Mesenteric fat pad (tissue), 1 donor: ENCODE data around the gene NYNRIN. TPM values are rescaled to one million over a fixed set of nuclear protein-coding genes. Genes with fewer than 3 reads are reported as not detected.

Source experiments
- DNase-seq: peaks from one replicate; pipeline ENCODE4 v3.0.0-alpha.2; 2020; ENCODE audit warnings: low spot score
- total RNA-seq: library from RNA; stranded (reverse); fragmentation: NEBNext Ultra II Directional; extraction: Animal tissue kit (Norgen Biotek cat#: 25700); gene quantifications from one replicate; pipeline ENCODE4 v1.2.1, GENCODE V29; 2021
- donor health status: DM: yes; HTN: yes; CAD: no.

Gene NYNRIN
- total RNA-seq, 1 donor from 2014 or later = 11.7 TPM

DNA sequence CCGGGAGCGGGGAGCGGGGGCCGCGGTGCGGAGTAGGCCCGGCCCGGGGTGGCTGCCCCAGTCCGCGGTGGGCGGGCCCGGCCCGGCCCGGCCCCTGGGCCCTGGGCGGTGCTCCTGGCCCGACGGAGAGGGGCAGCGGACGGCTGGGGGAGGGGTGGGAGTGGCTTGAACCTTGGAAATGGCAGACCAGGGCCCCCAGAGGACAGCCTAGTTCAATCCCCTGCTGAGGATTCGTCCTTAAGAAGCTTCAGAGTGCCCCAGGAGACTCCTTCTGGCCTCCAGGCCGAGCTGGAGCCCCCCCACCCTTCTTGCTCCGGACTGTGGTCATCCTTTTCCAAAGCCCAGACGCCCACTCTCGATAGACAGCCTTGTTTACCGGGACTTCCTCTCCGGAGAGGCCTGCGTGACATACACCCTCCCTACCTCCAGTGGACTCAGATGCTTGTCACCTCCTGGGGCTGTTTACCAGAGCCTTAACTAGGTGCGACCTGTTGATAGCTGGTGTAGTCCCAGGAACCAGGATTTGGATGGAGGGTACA is 31.4 kb downstream of the NYNRIN start:
- DNase-seq = no peak

DNA sequence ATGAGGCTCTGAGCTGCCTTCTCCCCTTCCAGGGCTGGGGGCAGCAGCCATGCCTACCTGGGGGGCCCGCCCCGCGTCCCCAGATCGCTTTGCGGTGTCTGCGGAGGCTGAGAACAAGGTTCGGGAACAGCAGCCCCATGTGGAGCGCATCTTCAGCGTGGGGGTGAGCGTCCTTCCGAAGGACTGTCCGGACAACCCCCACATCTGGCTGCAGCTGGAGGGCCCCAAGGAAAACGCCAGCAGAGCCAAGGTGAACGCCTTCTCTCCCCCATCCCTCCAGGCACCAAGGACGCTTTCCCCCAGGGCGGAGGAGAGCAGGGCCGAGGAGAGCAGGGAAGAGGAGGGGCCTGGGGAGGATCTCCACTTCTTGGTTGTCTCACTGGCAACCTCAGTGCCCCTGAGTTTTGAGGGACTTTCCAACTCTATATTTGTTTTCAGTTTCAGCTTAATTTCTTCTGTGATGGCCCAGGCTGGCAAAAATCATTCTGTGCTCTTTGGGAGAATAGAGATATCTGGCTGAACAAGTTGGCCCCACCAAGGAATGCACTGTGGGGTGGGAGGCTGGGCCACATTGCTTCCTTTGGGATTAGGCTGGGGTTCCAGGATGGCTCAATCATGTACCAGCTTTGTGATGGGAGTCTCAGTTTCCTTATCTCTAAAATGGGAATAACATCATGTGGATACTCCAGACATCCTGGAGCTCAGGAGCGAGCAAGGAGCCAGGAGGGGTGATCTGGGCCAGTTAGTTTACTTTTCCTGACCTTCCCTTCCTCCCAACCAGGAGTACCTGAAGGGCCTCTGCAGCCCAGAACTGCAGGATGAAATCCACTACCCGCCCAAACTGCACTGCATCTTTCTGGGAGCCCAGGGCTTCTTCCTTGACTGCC is 32.1 kb downstream of the NYNRIN start:
- DNase-seq = no peak

DNA sequence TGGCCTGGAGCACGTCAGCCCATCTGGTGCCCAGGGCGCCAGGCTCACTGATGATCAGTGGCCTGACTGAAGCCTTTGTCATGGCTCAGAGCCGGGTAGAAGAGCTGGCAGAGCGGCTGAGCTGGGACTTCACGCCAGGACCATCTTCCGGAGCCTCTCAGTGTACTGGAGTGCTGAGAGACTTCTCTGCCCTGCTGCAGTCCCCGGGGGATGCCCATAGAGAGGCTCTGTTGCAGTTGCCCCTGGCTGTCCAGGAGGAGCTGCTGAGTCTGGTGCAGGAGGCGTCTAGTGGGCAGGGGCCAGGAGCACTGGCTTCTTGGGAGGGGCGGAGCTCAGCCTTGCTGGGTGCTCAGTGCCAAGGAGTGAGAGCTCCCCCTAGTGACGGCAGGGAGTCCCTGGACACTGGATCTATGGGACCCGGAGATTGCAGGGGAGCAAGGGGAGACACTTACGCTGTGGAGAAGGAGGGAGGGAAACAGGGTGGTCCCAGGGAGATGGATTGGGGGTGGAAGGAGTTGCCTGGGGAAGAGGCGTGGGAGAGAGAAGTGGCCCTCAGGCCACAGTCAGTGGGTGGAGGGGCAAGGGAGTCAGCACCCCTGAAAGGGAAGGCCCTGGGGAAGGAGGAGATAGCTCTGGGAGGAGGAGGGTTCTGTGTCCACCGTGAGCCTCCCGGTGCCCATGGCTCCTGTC is 32.9 kb downstream of the NYNRIN start:
- no peak for DNase-seq

DNA sequence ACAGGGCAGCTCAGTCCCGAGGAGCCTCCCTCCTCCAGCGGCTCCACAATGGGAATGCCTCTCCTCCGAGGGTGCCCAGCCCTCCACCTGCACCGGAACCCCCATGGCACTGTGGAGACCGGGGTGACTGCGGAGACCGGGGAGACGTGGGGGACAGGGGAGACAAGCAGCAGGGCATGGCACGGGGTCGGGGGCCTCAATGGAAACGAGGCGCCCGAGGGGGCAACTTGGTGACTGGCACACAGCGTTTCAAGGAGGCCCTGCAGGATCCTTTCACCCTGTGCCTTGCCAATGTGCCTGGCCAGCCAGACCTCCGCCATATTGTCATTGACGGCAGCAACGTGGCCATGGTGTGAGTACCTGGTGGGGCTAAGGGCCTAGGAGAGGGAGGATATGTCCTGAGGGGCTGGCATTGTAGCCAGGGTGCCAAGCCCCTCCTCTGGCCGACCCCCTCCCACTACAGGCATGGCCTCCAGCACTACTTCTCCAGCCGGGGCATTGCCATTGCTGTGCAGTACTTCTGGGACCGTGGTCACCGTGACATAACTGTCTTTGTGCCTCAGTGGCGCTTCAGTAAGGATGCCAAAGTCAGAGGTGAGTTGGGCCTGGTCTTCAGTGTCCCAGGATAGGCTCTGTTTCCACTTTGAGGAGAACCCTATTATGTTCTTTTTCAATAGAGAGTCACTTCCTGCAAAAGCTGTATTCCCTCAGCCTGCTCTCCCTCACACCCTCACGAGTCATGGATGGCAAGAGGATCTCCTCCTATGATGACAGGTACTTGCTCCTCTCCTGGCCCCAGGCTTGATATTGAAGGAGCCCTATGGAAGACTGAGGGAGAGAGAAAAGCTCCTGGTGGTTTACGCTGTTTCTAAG is 33.7 kb downstream of the NYNRIN start:
- no peak for DNase-seq

DNA sequence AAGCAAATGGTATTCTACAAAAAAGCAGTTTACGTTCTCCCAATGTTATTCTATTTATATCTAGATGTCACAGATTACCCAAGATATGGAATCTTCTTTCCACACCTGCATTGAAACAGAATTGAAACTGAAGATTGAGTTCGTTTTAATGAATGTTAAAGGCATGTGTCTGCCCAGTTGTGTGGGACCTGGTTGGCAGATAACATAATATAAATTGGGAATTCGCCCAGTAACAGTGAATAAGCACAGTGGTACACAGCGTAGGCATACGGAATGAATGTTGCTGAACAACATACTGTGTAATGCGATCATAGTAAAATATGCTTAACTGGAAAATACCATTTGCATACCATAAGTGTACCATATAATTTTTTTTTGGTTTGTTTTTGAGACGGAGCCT is 35.2 kb downstream of the NYNRIN start:
- no peak for DNase-seq

DNA sequence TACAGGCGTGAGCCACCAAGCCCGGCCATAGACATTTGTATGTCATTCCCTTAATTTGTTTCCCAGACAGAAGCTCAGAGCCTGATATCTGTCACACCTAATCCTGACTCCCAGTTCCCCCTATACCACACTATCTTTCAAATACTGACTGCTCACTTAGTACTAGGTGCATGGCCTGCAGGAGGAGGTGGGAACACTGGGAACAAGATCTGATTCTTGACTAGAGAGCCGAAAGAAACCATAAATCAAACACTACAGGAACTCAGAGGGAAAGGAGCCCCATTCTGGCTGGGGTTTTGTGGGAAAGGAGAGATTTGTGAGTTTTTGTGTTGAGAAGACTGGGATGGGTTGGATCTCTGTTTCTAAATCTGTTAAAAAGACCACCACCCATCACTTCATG is 35.9 kb downstream of the NYNRIN start:
- DNase-seq = no peak

DNA sequence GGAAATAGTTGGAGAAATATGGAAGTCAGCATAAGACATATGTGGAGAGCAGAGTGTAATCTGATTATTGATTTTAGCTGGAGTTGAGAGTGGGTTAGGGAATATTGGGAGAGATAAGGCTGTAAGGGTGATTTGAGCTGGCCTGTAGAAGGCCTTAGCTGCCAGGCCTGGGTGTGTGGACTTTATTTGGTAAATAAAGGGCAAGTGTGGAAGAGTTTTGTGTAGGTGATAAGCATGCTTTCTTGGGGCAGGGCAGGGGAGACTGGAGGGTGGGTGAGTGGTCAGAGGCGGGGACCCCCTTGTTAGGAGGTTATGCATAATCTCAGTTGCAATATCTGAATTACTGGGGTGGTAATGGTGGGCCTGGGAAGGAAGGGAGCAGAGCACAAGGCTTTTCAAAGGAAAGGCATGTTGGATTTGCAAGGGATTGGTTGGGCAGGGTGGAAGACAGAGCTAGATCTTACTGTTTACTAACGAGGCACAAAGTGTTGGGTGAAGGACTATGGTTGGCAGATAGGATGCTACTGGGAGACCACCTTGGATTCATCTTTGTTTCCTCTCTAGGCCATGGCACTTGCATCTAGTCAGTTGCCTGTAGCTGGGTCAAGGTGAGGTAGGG is 36.5 kb downstream of the NYNRIN start:
- DNase-seq = no peak

DNA sequence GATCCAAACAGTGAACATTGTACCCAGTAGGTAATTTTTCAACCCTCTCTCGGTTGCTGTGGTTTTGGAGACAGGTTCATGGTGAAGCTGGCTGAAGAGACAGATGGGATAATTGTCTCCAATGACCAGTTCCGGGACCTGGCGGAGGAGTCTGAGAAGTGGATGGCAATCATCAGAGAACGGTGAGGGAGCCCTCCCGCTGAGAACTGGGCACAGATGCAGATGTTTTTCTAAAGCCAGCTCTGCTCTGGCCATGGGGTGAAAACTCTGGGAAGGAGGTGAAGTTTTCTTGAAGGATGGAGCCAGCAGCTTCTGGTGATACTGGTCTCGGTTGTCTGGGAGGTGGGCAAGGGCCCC is 37.2 kb downstream of the NYNRIN start:
- no peak for DNase-seq

DNA sequence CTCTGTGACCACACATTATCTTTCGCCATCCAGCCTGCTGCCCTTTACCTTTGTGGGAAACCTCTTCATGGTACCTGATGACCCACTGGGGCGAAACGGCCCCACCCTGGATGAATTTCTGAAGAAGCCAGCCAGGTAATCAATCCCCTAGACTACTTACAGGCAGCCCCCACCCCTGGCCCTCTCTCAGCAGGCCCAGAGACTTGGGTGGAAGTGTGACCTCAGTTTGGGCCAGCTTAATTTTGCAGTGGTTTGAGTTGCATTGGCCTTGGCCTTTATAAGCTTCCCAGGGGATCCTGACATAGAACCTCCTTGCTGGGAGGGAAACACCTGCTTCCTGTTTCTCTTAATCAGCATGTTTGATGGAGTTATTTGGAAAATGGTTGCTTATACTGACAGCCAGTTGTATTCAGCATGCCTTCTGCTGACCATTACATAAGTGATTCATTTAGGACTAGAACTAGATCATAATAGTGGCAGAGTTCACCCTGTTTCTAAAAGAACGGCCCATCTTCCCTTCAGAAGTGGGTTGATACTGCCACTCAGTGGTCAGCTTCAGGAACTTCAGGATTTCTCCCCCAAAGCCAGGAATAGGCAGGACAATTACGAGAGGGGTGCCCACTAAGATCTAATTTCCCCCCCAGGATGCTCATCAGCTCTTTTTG is 37.7 kb downstream of the NYNRIN start:
- DNase-seq = no peak

DNA sequence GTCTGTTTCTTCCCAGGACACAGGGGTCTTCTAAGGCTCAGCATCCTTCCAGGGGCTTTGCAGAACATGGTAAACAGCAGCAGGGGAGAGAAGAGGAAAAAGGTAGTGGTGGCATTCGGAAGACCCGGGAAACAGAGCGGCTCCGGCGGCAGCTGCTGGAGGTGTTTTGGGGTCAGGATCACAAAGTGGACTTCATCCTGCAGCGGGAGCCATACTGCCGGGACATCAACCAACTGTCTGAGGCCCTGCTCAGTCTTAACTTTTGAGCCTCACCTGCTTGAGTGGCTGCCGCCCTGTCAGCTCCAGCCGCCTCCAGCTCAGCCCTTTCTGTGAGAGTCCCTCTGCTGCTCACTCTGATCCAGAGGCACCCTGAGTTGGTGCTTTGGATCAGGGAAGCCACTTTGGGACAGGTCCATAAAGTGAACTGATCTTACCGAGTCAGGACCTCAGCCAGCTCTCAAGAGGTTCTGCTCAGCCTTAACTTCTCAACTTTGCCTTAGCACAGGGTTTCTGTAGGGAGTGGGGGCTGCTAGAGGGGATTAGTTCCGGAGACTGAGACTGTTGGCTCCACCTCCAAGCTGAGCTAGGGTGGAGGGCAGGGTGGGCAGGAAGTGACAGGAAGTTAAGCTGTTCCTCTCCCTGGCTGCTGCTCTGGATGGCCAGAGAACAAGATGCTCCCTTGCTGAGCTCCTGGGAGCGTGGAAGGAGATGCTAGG is 38.4 kb downstream of the NYNRIN start:
- no peak for DNase-seq

DNA sequence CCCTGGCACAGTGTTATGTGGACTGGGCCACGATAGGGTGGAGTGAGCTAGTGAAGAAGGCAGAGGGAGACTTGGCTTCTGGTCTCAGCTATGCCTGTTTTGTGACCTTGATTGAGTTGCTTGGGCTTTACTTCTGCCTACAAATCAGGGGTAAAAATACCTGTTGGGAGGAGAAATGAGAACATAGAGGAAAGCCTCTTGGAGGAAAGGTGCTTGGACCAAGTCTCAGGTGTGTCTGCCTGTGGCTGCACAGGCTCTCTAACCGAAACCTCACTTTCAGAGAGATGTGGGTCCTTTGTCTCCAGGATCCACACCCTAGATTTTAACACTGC is 38.9 kb downstream of the NYNRIN start:
- DNase-seq = no peak

DNA sequence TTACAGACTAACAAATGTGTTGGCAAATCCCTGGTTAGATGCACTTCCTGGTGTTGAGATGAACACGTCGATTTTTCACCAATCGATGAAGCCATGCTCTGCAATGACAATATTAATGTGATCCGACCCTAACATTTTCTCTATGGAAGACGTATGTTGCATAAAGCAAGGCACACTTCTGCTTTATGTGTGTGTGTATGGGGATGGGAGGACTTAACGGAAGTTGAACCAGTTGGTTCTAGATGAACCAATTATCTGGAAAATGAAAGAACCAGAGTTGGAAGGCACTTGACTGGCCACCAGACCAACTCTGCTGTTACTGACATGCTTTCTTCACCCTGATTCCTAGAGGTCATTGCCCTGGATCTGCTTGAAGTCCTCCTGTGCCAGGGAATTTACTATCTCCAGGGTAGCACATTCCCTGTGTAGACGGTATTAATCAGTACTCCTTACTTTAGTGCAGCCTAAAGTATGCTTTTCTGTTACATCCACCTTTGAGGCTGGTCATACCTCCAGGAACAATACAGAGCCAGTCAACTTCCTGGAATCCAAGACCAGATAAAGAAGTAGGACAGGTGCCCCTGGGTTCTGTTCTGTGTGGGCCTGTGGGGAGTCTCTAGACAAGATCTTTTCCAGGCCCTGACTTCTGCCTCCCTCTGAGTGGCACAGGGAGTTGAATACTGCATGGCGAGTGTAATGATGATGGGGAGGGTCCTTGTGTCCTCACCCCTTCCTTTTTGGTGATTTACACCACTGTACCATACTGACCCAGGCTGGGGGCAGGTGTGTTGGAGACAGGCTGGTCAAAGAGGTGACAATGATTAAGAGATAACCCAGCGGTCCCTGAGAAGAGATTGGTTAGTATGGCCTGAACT is 39.7 kb downstream of the NYNRIN start:
- DNase-seq = no peak

DNA sequence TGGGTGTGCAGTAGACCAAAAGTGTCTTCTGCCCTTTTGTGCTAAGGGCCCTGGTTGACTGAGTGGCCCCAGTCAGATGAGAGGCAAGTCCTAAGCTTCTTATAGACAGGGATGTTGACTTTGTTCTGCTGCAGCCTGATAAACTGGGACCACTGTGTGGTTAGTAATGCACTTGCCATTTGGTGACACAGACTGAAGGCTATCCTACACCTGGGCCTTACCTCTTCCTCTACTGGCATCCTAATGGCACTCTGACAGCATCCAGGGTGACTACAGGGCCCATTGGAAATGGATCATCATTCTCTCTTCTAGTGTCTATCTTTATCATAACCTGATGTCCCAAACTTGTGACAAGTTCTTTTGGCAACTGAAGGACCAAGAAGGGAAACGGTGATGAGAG is 40.5 kb downstream of the NYNRIN start:
- DNase-seq = no peak

DNA sequence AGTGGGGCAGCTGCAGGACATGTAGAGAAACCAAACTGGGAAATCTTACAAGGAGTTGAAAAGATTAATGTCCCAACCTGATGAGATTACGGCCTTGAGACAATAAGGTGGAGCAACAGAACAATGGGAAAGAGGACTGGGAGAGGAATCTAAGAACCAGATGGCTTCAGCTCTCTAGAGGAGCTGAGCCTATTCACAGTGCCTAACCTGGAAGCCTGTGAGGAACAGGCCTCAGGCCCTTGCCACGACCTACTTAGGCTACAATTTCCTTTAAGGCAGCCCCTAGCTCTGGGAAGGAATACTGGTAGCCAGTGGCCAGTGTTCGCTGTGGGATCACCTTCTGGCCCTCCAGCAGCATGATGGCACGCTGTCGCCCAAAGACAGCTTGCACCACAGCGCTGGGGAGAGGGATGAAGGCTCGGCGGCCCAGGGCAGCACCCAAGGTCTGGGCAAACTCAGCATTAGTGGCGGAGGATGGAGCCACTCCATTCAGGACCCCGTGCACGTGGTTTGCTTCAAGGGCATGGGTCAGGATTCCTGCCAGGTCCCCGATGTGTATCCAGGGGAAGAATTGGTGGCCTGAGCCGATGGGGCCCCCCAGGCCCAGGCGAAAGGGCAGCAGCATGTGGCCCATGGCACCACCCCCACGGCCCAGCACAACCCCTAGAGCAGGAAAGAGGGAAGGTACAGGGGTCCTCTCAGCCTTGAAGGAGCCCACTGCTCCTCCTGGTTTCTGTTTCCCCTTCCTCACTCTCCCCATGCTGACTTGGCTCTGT is 41.2 kb downstream of the NYNRIN start:
- no peak for DNase-seq

DNA sequence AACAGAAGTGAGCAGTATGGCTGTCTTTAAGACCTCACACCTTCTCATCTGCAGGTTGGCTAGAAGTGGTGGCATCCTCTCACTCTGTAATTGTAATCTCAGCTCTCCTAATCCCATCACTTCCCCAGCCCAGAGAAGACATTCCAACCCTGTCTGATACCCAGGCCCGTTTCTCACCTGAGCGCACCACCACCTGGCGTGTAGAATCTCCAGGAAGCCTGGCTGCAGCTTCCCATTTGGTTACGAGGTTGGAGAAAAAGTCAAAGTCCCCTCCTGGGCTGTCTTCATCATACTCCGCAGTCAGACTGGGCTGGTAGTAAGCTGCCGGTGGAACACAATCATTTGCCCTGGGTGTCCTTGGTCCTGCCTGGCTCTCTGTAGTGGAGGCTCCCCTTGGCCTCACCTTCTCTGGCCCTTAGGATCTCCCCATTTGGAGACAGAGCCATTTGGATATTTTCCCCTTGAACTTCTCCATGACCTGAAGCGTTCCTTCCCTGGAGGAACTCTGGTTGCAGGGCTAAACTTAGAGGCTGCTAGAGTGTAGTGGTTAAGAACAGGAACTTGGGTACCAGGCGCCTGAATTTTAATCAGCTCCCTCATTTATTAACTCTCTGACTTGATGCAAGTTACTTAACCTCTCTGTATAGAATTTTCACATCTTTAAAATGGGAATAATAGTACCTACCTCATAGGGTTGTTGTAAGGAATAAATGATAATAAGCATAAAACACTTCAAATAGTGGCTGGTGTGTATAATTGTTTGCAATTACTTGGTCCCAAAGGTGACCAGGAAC is 42.0 kb downstream of the NYNRIN start:
- no peak for DNase-seq

DNA sequence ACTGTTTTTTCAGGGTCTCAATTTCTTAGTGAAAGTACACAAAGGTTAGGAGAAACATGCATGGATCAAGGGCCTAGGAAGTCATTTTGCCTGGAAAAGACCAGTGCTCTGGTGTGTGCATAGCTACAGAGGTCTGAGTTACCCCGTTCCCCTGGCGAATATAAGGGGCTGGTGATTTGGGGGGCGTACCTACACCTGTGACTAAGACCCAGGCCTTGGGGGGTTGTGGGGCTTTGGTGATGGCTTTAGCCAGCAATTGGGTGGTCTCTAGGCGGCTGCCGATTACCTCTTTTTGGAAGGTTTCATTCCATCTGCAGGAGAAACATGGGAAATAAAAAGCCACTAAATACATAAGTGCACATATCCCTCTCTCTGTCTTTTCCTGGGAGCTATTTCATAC is 42.7 kb downstream of the NYNRIN start:
- no peak for DNase-seq

DNA sequence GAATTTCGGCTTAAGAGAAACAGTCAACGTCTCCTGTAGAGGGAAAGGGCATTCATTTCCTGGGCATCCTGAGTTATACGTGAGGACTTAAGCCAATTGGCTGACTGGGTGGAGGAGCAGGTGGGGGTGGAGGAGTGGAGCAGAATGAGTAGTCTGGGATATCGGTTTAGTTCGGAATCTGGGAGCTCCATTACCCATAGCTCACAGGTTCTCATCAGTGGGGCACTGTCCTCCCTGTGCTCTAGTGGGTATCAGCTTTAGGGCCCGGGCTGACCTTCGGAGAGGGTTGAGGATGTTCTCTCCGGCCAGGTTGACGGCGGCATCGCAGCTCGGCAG is 43.1 kb downstream of the NYNRIN start:
- no peak for DNase-seq
